ENCODE data around the gene LHFPL2.

The LHFPL2 gene

DNA sequence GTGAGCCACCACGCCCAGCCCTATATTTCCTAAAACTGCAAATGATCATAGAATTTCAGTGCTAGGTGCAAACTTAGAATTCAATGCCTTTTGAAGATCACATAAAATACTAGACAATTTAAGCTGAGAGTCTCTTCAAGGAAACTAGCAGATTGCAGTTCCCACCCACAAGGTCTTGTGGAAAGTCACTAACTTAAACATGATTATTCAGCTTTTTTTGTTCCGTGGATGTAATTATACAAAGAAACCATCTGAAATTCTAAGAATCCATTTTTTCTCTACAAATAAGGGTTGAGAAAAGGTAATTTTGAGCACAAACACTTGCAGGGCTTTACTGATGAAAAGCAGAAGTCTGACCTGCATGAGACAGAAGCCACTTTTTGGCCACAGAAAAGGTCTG, 4.5 kb upstream of the LHFPL2 start:
- TF ChIP-seq, protein P1, sequence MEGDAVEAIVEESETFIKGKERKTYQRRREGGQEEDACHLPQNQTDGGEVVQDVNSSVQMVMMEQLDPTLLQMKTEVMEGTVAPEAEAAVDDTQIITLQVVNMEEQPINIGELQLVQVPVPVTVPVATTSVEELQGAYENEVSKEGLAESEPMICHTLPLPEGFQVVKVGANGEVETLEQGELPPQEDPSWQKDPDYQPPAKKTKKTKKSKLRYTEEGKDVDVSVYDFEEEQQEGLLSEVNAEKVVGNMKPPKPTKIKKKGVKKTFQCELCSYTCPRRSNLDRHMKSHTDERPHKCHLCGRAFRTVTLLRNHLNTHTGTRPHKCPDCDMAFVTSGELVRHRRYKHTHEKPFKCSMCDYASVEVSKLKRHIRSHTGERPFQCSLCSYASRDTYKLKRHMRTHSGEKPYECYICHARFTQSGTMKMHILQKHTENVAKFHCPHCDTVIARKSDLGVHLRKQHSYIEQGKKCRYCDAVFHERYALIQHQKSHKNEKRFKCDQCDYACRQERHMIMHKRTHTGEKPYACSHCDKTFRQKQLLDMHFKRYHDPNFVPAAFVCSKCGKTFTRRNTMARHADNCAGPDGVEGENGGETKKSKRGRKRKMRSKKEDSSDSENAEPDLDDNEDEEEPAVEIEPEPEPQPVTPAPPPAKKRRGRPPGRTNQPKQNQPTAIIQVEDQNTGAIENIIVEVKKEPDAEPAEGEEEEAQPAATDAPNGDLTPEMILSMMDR (IDR thresholded peaks at IDR 0.05; ENCODE audit: insufficient read depth, low read length), result no peak
- TF ChIP-seq GABPA (IDR thresholded peaks at IDR 0.05; ENCODE audit: low read depth) (no peak), POLR2AphosphoS5 (IDR thresholded peaks at IDR 0.05; ENCODE audit: low read depth) (no peak), SPI1 (IDR thresholded peaks at IDR 0.05; ENCODE audit: borderline replicate concordance, low read depth) (no peak; the same call in 1 of the 2 replicates)
- TF ChIP-seq, protein P2, sequence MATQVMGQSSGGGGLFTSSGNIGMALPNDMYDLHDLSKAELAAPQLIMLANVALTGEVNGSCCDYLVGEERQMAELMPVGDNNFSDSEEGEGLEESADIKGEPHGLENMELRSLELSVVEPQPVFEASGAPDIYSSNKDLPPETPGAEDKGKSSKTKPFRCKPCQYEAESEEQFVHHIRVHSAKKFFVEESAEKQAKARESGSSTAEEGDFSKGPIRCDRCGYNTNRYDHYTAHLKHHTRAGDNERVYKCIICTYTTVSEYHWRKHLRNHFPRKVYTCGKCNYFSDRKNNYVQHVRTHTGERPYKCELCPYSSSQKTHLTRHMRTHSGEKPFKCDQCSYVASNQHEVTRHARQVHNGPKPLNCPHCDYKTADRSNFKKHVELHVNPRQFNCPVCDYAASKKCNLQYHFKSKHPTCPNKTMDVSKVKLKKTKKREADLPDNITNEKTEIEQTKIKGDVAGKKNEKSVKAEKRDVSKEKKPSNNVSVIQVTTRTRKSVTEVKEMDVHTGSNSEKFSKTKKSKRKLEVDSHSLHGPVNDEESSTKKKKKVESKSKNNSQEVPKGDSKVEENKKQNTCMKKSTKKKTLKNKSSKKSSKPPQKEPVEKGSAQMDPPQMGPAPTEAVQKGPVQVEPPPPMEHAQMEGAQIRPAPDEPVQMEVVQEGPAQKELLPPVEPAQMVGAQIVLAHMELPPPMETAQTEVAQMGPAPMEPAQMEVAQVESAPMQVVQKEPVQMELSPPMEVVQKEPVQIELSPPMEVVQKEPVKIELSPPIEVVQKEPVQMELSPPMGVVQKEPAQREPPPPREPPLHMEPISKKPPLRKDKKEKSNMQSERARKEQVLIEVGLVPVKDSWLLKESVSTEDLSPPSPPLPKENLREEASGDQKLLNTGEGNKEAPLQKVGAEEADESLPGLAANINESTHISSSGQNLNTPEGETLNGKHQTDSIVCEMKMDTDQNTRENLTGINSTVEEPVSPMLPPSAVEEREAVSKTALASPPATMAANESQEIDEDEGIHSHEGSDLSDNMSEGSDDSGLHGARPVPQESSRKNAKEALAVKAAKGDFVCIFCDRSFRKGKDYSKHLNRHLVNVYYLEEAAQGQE (IDR thresholded peaks at IDR 0.05; ENCODE audit: insufficient replicate concordance, low read depth), result no peak
- no peak for DNase-seq (ENCODE audit: low read depth in 1 of 2, low spot score in 1 of 2)
- H3K27me3 ChIP-seq (ENCODE audit: insufficient read depth, poor library complexity, severe bottlenecking), result no peaks in the 10 kb centered on the region
- no peak overlapping the region for H3K27ac ChIP-seq (replicated peaks)
- no peak overlapping the region for H3K4me3 ChIP-seq (replicated peaks; ENCODE audit: insufficient read depth, low read length)

DNA sequence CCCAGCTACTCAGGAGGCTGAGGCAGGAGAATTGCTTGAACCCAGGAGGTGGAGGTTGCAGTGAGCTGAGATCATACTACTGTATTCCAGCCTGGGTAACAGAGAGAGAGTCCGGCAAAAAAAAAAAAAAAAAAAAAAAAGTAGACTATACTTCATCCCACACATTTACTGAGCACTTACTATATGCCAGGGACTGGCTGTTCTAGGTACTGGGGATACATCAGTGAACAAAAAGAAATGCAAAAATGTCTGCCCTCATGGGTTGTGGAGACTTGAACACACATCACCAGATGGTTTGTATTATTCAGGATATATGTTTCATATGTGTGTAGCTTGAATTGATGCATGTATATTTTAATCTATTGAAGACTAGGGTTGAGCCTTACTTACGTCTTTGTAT, 2.9 kb upstream of the LHFPL2 start:
- TF ChIP-seq POLR2AphosphoS5 (IDR thresholded peaks at IDR 0.05; ENCODE audit: low read depth), result no peak
- TF ChIP-seq, protein P2 (IDR thresholded peaks at IDR 0.05; ENCODE audit: insufficient replicate concordance, low read depth), result no peak
- TF ChIP-seq, protein P1 (IDR thresholded peaks at IDR 0.05; ENCODE audit: insufficient read depth, low read length), result no peak
- TF ChIP-seq GABPA (IDR thresholded peaks at IDR 0.05; ENCODE audit: low read depth), result no peak
- no peak for DNase-seq (ENCODE audit: low read depth in 1 of 2, low spot score in 1 of 2)
- no peaks in the 10 kb centered on the region for H3K27me3 ChIP-seq (ENCODE audit: insufficient read depth, poor library complexity, severe bottlenecking)
- no peak overlapping the region for H3K27ac ChIP-seq (replicated peaks)
- H3K4me3 ChIP-seq (replicated peaks; ENCODE audit: insufficient read depth, low read length), result no peak overlapping the region

DNA sequence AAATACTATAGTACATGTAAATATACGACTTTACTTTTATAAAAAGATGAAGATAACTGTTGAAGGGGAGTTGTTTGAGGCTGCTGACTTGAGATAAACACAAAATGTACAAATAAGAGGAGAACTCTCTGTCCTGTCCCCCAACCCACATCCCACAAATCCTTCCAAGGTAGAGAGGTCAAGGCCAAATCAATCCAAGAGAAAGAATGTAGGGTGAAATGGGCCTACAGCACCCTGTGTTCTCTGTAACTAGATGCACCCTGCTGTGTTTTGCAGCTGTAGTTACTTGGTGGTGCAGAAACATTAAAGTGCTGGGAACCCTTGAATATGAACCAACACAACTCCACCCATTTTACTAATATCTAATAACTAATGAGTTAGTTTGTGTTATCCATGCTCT, 2.0 kb upstream of the LHFPL2 start:
- no peak for TF ChIP-seq SPI1 (IDR thresholded peaks at IDR 0.05; ENCODE audit: borderline replicate concordance, low read depth)
- TF ChIP-seq, protein P1 (IDR thresholded peaks at IDR 0.05; ENCODE audit: insufficient read depth, low read length), result no peak
- TF ChIP-seq GABPA (IDR thresholded peaks at IDR 0.05; ENCODE audit: low read depth), result no peak
- TF ChIP-seq, protein P2 (IDR thresholded peaks at IDR 0.05; ENCODE audit: insufficient replicate concordance, low read depth), result no peak
- no peak for TF ChIP-seq POLR2AphosphoS5 (IDR thresholded peaks at IDR 0.05; ENCODE audit: low read depth)

More for the DNA sequence above, 2.0 kb upstream of the LHFPL2 start:
- DNase-seq (ENCODE audit: low read depth in 1 of 2, low spot score in 1 of 2), result no peak
- no peak overlapping the region for H3K4me3 ChIP-seq (replicated peaks; ENCODE audit: insufficient read depth, low read length)
- H3K27ac ChIP-seq (replicated peaks), result no peak overlapping the region
- H3K27me3 ChIP-seq (ENCODE audit: insufficient read depth, poor library complexity, severe bottlenecking), result no peaks in the 10 kb centered on the region
